Ishikawa (cell line): ENCODE results near the gene DMD.

Source experiments
- CEBPB ChIP-seq: IDR thresholded peaks from 2 replicates; pipeline ENCODE4 v1.6.1; 2012
- CREB1 ChIP-seq: IDR thresholded peaks from 2 replicates; pipeline ENCODE4 v1.6.1; 2012; ENCODE audit warnings: low read depth
- EGR1 ChIP-seq: IDR thresholded peaks from 2 replicates; pipeline ENCODE4 v1.6.1; 2012
- EP300 ChIP-seq: IDR thresholded peaks from 2 replicates; pipeline ENCODE4 v1.6.1; 2012; ENCODE audit warnings: borderline replicate concordance
- NFIC ChIP-seq: IDR thresholded peaks from 2 replicates; pipeline ENCODE4 v1.6.1; 2012
- RAD21 ChIP-seq: IDR thresholded peaks from 2 replicates; pipeline ENCODE4 v1.6.1; 2012; ENCODE audit warnings: low read depth
- REST ChIP-seq: IDR thresholded peaks from 2 replicates; pipeline ENCODE4 v1.6.1; 2012; ENCODE audit warnings: low read depth, mild to moderate bottlenecking
- TAF1 ChIP-seq: IDR thresholded peaks from 2 replicates; pipeline ENCODE4 v1.6.1; 2012; ENCODE audit warnings: low read depth, mild to moderate bottlenecking
- TCF12 ChIP-seq: IDR thresholded peaks from 2 replicates; pipeline ENCODE4 v1.6.1; 2012; ENCODE audit warnings: low read depth
- TEAD4 ChIP-seq: IDR thresholded peaks from 2 replicates; pipeline ENCODE4 v1.6.1; 2012
- YY1 ChIP-seq: IDR thresholded peaks from 2 replicates; pipeline ENCODE4 v1.6.1; 2012; ENCODE audit warnings: low read depth
- ZBTB7A ChIP-seq: IDR thresholded peaks from 2 replicates; pipeline ENCODE4 v1.6.1; 2012; ENCODE audit warnings: low read depth
- TF ChIP-seq, protein P1 (sequence below): IDR thresholded peaks from 2 replicates; pipeline ENCODE4 v1.6.1; 2012
- TF ChIP-seq, protein P2 (sequence below): IDR thresholded peaks from 2 replicates; pipeline ENCODE4 v1.6.1; 2012

- no peak for TF ChIP-seq REST
- TF ChIP-seq EP300, result no peak
- no peak for TF ChIP-seq CEBPB
- TF ChIP-seq, protein P1, sequence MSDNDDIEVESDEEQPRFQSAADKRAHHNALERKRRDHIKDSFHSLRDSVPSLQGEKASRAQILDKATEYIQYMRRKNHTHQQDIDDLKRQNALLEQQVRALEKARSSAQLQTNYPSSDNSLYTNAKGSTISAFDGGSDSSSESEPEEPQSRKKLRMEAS, result no peak
- TF ChIP-seq NFIC, result no peak
- TF ChIP-seq EGR1, result no peak
- no peak for TF ChIP-seq RAD21
- no peak for TF ChIP-seq TAF1
- TF ChIP-seq, protein P2, sequence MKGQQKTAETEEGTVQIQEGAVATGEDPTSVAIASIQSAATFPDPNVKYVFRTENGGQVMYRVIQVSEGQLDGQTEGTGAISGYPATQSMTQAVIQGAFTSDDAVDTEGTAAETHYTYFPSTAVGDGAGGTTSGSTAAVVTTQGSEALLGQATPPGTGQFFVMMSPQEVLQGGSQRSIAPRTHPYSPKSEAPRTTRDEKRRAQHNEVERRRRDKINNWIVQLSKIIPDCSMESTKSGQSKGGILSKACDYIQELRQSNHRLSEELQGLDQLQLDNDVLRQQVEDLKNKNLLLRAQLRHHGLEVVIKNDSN, result no peak
- no peak for TF ChIP-seq YY1
- TF ChIP-seq TEAD4, result no peak
- TF ChIP-seq TCF12, result no peak
- no peak for TF ChIP-seq CREB1
- no peak for TF ChIP-seq ZBTB7A
These were observed 2117.7 kb downstream of the DMD start for GRCh38 chrX:31093639-31093975.
